Caco-2 (cell line): ENCODE data around the gene ZFP1. TPM values are rescaled to one million over a fixed set of nuclear protein-coding genes. Genes with fewer than 3 reads are reported as not detected.
A peak's percentile ranks its signal among the peaks of the same experiment; 100 is the strongest.

Experiments used
- BruUV-seq: library from RNA; stranded (reverse); fragments of 400-500 nt; replicated peaks from 2 replicates; lab custom pipeline; 2021; lab: Mats Ljungman, UMichigan
- CTCF ChIA-PET: fragments of 300-600 bp; sonication (Branson Sonifier 250); formaldehyde crosslinking; loops from one replicate; lab custom pipeline; 2022; ENCODE audit warnings: antibody characterized with exemption; lab: Charles Lee
- POLR2A ChIA-PET: fragments of 300-600 bp; sonication (Branson Sonifier 250); formaldehyde crosslinking; loops from one replicate; lab custom pipeline; 2022; ENCODE audit warnings: antibody characterized with exemption; lab: Charles Lee
- DNase-seq, 2 experiments: peaks; one replicate each; pipeline versions ENCODE4 v3.0.0 to v3.0.0-alpha.2; 2020 to 2022
- H3K27me3 ChIP-seq: replicated peaks from 2 replicates; pipeline ENCODE4 v1.6.0; 2011; ENCODE audit warnings: low read length; ENCODE audit not compliant: control insufficient read depth, insufficient read depth
- H3K36me3 ChIP-seq: 2 replicates; pipeline ENCODE4 v1.5.1; 2011; ENCODE audit warnings: low read length; ENCODE audit not compliant: control insufficient read depth, insufficient read depth
- H3K4me1 ChIP-seq: fragments of 250-450 bp; sonication (Bioruptor Pico); 2 replicates; pipeline ENCODE4 v1.5.1; 2020; ENCODE audit warnings: mild to moderate bottlenecking
- H3K4me3 ChIP-seq: 2 replicates; pipeline ENCODE4 v1.5.1; 2011; ENCODE audit warnings: low read depth, mild to moderate bottlenecking, control low read depth, low read length
- H3K9me3 ChIP-seq: fragments of 250-450 bp; sonication (Bioruptor Pico); 2 replicates; pipeline ENCODE4 v1.5.1; 2020; ENCODE audit warnings: mild to moderate bottlenecking, moderate library complexity
- H3K27ac Mint-ChIP-seq: one replicate; pipeline ENCODE4 v1.8.0; 2022; ENCODE audit warnings: mixed read lengths; ENCODE audit not compliant: unreplicated experiment
- H3K27me3 Mint-ChIP-seq: one replicate; pipeline ENCODE4 v1.8.0; 2022; ENCODE audit warnings: mixed read lengths; ENCODE audit not compliant: insufficient read depth, unreplicated experiment
- H3K36me3 Mint-ChIP-seq: one replicate; pipeline ENCODE4 v1.8.0; 2022; ENCODE audit warnings: mild to moderate bottlenecking, mixed read lengths; ENCODE audit not compliant: insufficient read depth, unreplicated experiment
- H3K4me1 Mint-ChIP-seq: one replicate; pipeline ENCODE4 v1.8.0; 2022; ENCODE audit warnings: low read depth, mixed read lengths; ENCODE audit not compliant: unreplicated experiment
- H3K4me3 Mint-ChIP-seq: one replicate; pipeline ENCODE4 v1.8.0; 2022; ENCODE audit warnings: mild to moderate bottlenecking, moderate library complexity, mixed read lengths; ENCODE audit not compliant: unreplicated experiment
- H3K9me3 Mint-ChIP-seq: one replicate; pipeline ENCODE4 v1.8.0; 2022; ENCODE audit warnings: mixed read lengths; ENCODE audit not compliant: unreplicated experiment
- intact Hi-C: fragments of 100-400 bp; cut with micrococcal nuclease; formaldehyde crosslinking; loops from one replicate; pipeline ENCODE4 v1.10.0; 2022; ENCODE audit not compliant: unreplicated experiment
- total RNA-seq: library from RNA; stranded (reverse); gene quantifications from 2 replicates; pipeline ENCODE4 v1.2.3, GENCODE V29; 2022
- TF ChIP-seq, protein P1 (sequence below), 2 experiments: fragments of 200-600 bp in 1 of 2; IDR thresholded peaks; 1 replicate in 1 of 2; 2 replicates in 1 of 2; pipeline versions ENCODE4 v1.5.1 to v1.8.0; 2011 to 2022; ENCODE audit warnings: antibody characterized with exemption in 1 of 2, control low read depth in 1 of 2, inconsistent platforms in 1 of 2, low read depth in 1 of 2, low read length in 1 of 2, mild to moderate bottlenecking in 1 of 2, moderate library complexity in 1 of 2; ENCODE audit not compliant: insufficient read depth in 1 of 2, severe bottlenecking in 1 of 2, unreplicated experiment in 1 of 2

Gene ZFP1
- total RNA-seq, 1 experiment from 2014 or later, result 11.4 TPM

DNA sequence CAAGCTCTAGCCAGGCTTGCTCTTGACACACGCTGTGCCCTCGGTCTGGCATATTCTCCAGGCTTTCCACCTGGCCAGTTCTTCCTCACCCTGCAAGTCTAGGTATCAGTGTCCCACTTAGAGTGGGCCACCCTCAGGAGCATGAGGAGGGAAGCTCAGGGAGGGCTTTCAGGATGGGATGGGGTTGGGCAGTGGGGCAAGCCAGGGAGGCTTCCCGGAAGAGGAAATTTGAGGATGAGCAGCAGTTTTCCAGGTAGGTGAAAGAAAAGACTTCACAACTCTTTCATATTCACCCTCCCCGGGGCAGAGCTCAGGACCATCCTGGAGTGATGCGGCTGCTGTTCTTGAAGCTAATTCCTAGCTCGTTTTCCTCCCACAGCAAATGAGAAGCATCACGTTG, 17.2 kb upstream of the ZFP1 start:
- Histone ChIP-seq H3K27me3 (no peaks in the 10 kb centered on the region), H3K4me1 (peaks cover 45% of the 10 kb centered on the region), H3K9me3 (no peaks in the 10 kb centered on the region), H3K36me3 (peaks cover 3% of the 10 kb centered on the region), H3K4me3 (no peak overlapping the region)
- CTCF ChIA-PET, result interaction anchor here (1.0 to 2.3 kb wide), 6 partner anchors 12 to 419 kb away, joined by 3 to 17 read pairs (median 4); no protein-coding TSS in a partner anchor
- Mint-ChIP-seq H3K27ac (no peak overlapping the region), H3K27me3 (no peaks in the 10 kb centered on the region), H3K4me3 (no peak overlapping the region), H3K9me3 (no peaks in the 10 kb centered on the region), H3K36me3 (peaks cover 6% of the 10 kb centered on the region), H3K4me1 (peaks cover 26% of the 10 kb centered on the region)
- intact Hi-C loops, result loop anchor here (2.0 kb wide), 1 partner anchor 268 kb away; no protein-coding TSS in a partner anchor
- no TSS peak for BruUV-seq
- DNase-seq, result peak in 1 of 2 experiments; percentile 25
- POLR2A ChIA-PET, result no interaction called here
- TF ChIP-seq, protein P1, sequence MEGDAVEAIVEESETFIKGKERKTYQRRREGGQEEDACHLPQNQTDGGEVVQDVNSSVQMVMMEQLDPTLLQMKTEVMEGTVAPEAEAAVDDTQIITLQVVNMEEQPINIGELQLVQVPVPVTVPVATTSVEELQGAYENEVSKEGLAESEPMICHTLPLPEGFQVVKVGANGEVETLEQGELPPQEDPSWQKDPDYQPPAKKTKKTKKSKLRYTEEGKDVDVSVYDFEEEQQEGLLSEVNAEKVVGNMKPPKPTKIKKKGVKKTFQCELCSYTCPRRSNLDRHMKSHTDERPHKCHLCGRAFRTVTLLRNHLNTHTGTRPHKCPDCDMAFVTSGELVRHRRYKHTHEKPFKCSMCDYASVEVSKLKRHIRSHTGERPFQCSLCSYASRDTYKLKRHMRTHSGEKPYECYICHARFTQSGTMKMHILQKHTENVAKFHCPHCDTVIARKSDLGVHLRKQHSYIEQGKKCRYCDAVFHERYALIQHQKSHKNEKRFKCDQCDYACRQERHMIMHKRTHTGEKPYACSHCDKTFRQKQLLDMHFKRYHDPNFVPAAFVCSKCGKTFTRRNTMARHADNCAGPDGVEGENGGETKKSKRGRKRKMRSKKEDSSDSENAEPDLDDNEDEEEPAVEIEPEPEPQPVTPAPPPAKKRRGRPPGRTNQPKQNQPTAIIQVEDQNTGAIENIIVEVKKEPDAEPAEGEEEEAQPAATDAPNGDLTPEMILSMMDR (IDR thresholded peaks at IDR 0.05; ENCODE audit: insufficient read depth in 1 of 2, low read depth in 1 of 2, low read length in 1 of 2, severe bottlenecking in 1 of 2, unreplicated experiment in 1 of 2), result no peak

DNA sequence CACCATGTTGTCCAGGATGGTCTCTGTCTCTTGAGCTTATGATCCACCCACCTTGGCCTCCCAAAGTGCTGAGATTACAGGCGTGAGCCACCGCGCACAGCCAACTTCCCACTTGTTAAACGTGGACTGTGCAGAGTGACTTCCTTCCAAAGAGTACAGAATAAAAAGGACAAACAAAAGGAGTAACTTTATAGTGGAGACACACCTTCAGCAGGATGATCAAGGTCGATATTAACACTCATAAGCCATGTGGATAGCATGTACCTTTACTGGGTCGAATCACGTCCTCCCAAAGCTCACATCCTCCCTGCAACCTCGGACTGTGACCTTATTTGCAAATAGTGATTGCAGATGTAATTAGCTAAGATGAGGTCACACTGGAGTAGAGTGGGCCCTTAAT, 10.1 kb upstream of the ZFP1 start:
- H3K9me3 ChIP-seq, result peaks cover 6% of the 10 kb centered on the region; the same call in 1 of the 2 replicates
- Mint-ChIP-seq H3K4me1 (no peaks in the 10 kb centered on the region), H3K27me3 (no peaks in the 10 kb centered on the region), H3K9me3 (no peaks in the 10 kb centered on the region), H3K4me3 (no peak overlapping the region), H3K36me3 (peaks cover 9% of the 10 kb centered on the region), H3K27ac (no peak overlapping the region)
- ChIA-PET POLR2A (no interaction called here), CTCF (no interaction called here)
- TF ChIP-seq, protein P1 (IDR thresholded peaks at IDR 0.05; ENCODE audit: insufficient read depth in 1 of 2, low read depth in 1 of 2, low read length in 1 of 2, severe bottlenecking in 1 of 2, unreplicated experiment in 1 of 2), result no peak
- no peak overlapping the region for H3K4me3 ChIP-seq
- no peaks in the 10 kb centered on the region for H3K27me3 ChIP-seq
- intact Hi-C loops, result no loop called here
- no peaks in the 10 kb centered on the region for H3K4me1 ChIP-seq
- no TSS peak for BruUV-seq
- H3K36me3 ChIP-seq, result peaks cover 1% of the 10 kb centered on the region; the same call in 1 of the 2 replicates
- peak in 1 of 2 experiments; percentile 1 for DNase-seq

DNA sequence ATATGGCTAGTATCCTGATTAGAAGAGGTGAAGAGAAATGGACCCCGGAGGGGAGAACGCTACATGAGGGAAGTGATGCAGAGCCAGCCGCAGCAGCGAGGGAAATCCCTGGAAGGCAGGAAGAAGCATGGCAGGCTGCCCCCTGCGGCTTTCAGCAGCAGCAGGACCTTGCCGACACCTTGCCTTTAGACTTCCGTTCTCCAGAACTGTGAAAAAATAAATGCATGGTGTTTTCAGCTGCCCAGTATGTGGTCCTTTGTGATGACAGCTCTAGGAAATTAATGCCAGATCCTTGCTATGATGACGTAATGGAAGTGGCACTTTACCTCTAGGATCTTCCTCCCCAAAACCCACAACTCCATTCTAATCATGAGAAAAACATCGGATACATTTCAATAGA, 9.7 kb upstream of the ZFP1 start:
- H3K4me3 Mint-ChIP-seq, result no peak overlapping the region
- H3K4me1 Mint-ChIP-seq, result no peaks in the 10 kb centered on the region
- H3K36me3 Mint-ChIP-seq, result peaks cover 5% of the 10 kb centered on the region
- ChIA-PET CTCF (no interaction called here), POLR2A (no interaction called here)
- no TSS peak for BruUV-seq
- TF ChIP-seq, protein P1 (IDR thresholded peaks at IDR 0.05; ENCODE audit: insufficient read depth in 1 of 2, low read depth in 1 of 2, low read length in 1 of 2, severe bottlenecking in 1 of 2, unreplicated experiment in 1 of 2), result no peak
- H3K9me3 Mint-ChIP-seq, result no peaks in the 10 kb centered on the region
- DNase-seq, result peak in 1 of 2 experiments; percentile 13
- H3K27me3 Mint-ChIP-seq, result no peaks in the 10 kb centered on the region
- intact Hi-C loops, result no loop called here
- H3K4me3 ChIP-seq, result no peak overlapping the region
- no peak overlapping the region for H3K27ac Mint-ChIP-seq
- H3K27me3 ChIP-seq, result no peaks in the 10 kb centered on the region
- H3K9me3 ChIP-seq, result peaks cover 6% of the 10 kb centered on the region; the same call in 1 of the 2 replicates
- peaks cover 1% of the 10 kb centered on the region; the same call in 1 of the 2 replicates for H3K36me3 ChIP-seq
- H3K4me1 ChIP-seq, result no peaks in the 10 kb centered on the region
